ENCODE results near the gene GLP2R.

Gene GLP2R

GRCh38 chr17:9805769-9806168, 20.0 kb upstream of the GLP2R start:
- H3K36me3 Mint-ChIP-seq = no peaks in the 10 kb centered on the region
- no peak overlapping the region for H3K27ac Mint-ChIP-seq
- H3K4me1 Mint-ChIP-seq = no peaks in the 10 kb centered on the region
- no peak for ATAC-seq
- H3K27me3 Mint-ChIP-seq = no peaks in the 10 kb centered on the region
- H3K9me3 Mint-ChIP-seq = peaks cover 5% of the 10 kb centered on the region
- H3K4me3 Mint-ChIP-seq = no peak overlapping the region

- Mint-ChIP-seq H3K27ac (no peak overlapping the region), H3K9me3 (peaks cover 5% of the 10 kb centered on the region), H3K4me3 (no peak overlapping the region), H3K27me3 (no peaks in the 10 kb centered on the region), H3K36me3 (no peaks in the 10 kb centered on the region), H3K4me1 (no peaks in the 10 kb centered on the region)
- no peak for ATAC-seq
Observed at GRCh38 chr17:9806699-9807098, 19.0 kb upstream of the GLP2R start.

- ATAC-seq = no peak
- no peak overlapping the region for H3K4me3 Mint-ChIP-seq
- H3K27ac Mint-ChIP-seq = no peak overlapping the region
- no peaks in the 10 kb centered on the region for H3K4me1 Mint-ChIP-seq
- H3K9me3 Mint-ChIP-seq = peaks cover 5% of the 10 kb centered on the region
- H3K36me3 Mint-ChIP-seq = no peaks in the 10 kb centered on the region
- H3K27me3 Mint-ChIP-seq = no peaks in the 10 kb centered on the region
Observed at GRCh38 chr17:9809409-9809808, 16.3 kb upstream of the GLP2R start.

- H3K36me3 Mint-ChIP-seq = no peaks in the 10 kb centered on the region
- ATAC-seq = no peak
- H3K9me3 Mint-ChIP-seq = no peaks in the 10 kb centered on the region
- H3K4me3 Mint-ChIP-seq = no peak overlapping the region
- no peaks in the 10 kb centered on the region for H3K27me3 Mint-ChIP-seq
- H3K4me1 Mint-ChIP-seq = no peaks in the 10 kb centered on the region
- no peak overlapping the region for H3K27ac Mint-ChIP-seq
Observed at GRCh38 chr17:9810100-9810949, 15.4 kb upstream of the GLP2R start.

- no peak overlapping the region for H3K4me3 Mint-ChIP-seq
- no peak overlapping the region for H3K27ac Mint-ChIP-seq
- H3K27me3 Mint-ChIP-seq = no peaks in the 10 kb centered on the region
- H3K36me3 Mint-ChIP-seq = no peaks in the 10 kb centered on the region
- H3K9me3 Mint-ChIP-seq = peaks cover under 1% of the 10 kb centered on the region
- no peak for ATAC-seq
- no peaks in the 10 kb centered on the region for H3K4me1 Mint-ChIP-seq
Observed at GRCh38 chr17:9811086-9811485, 14.6 kb upstream of the GLP2R start.

GRCh38 chr17:9811537-9811936, 14.2 kb upstream of the GLP2R start:
- ATAC-seq = no peak
- no peaks in the 10 kb centered on the region for H3K36me3 Mint-ChIP-seq
- no peaks in the 10 kb centered on the region for H3K27me3 Mint-ChIP-seq
- no peak overlapping the region for H3K4me3 Mint-ChIP-seq
- H3K9me3 Mint-ChIP-seq = peaks cover 5% of the 10 kb centered on the region
- H3K27ac Mint-ChIP-seq = no peak overlapping the region
- no peaks in the 10 kb centered on the region for H3K4me1 Mint-ChIP-seq

- Mint-ChIP-seq H3K4me1 (no peaks in the 10 kb centered on the region), H3K4me3 (no peak overlapping the region), H3K27me3 (no peaks in the 10 kb centered on the region), H3K36me3 (no peaks in the 10 kb centered on the region), H3K9me3 (peaks cover 8% of the 10 kb centered on the region), H3K27ac (no peak overlapping the region)
- ATAC-seq = no peak
Observed at GRCh38 chr17:9813166-9813565, 12.6 kb upstream of the GLP2R start.

- Mint-ChIP-seq H3K27me3 (no peaks in the 10 kb centered on the region), H3K36me3 (no peaks in the 10 kb centered on the region), H3K4me1 (no peaks in the 10 kb centered on the region), H3K9me3 (peaks cover 8% of the 10 kb centered on the region), H3K4me3 (no peak overlapping the region), H3K27ac (no peak overlapping the region)
- no peak for ATAC-seq
Observed at GRCh38 chr17:9814337-9814945, 11.3 kb upstream of the GLP2R start.

GRCh38 chr17:9816472-9816871, 9.3 kb upstream of the GLP2R start:
- Mint-ChIP-seq H3K9me3 (peaks cover 8% of the 10 kb centered on the region), H3K4me3 (no peak overlapping the region)
- ATAC-seq = no peak

GRCh38 chr17:9817086-9817485, 8.6 kb upstream of the GLP2R start:
- H3K27me3 Mint-ChIP-seq = no peaks in the 10 kb centered on the region
- H3K4me1 Mint-ChIP-seq = no peaks in the 10 kb centered on the region
- no peak overlapping the region for H3K27ac Mint-ChIP-seq

More at GRCh38 chr17:9816472-9816871, 9.3 kb upstream of the GLP2R start:
- Mint-ChIP-seq H3K36me3 (no peaks in the 10 kb centered on the region), H3K4me1 (no peaks in the 10 kb centered on the region), H3K27me3 (no peaks in the 10 kb centered on the region), H3K27ac (no peak overlapping the region)

GRCh38 chr17:9818760-9819159, 7.0 kb upstream of the GLP2R start:
- H3K36me3 Mint-ChIP-seq = no peaks in the 10 kb centered on the region
- H3K4me3 Mint-ChIP-seq = no peak overlapping the region
- H3K4me1 Mint-ChIP-seq = no peaks in the 10 kb centered on the region
- no peaks in the 10 kb centered on the region for H3K27me3 Mint-ChIP-seq
- no peak for ATAC-seq
- peaks cover 11% of the 10 kb centered on the region for H3K9me3 Mint-ChIP-seq
- H3K27ac Mint-ChIP-seq = no peak overlapping the region

More at GRCh38 chr17:9817086-9817485, 8.6 kb upstream of the GLP2R start:
- H3K9me3 Mint-ChIP-seq = peaks cover 8% of the 10 kb centered on the region
- ATAC-seq = no peak
- H3K36me3 Mint-ChIP-seq = no peaks in the 10 kb centered on the region
- no peak overlapping the region for H3K4me3 Mint-ChIP-seq

GRCh38 chr17:9820448-9820847, 5.3 kb upstream of the GLP2R start:
- Mint-ChIP-seq H3K4me1 (no peaks in the 10 kb centered on the region), H3K27me3 (no peaks in the 10 kb centered on the region), H3K9me3 (peaks cover 11% of the 10 kb centered on the region), H3K4me3 (no peak overlapping the region), H3K36me3 (no peaks in the 10 kb centered on the region), H3K27ac (no peak overlapping the region)
- ATAC-seq = no peak

GRCh38 chr17:9821921-9822320, 3.8 kb upstream of the GLP2R start, which contains the start of gene GSG1L2:
GSG1L2 (minus strand) TSS chr17:9822079; CDS start chr17:9822071, 8 bp downstream.
- Mint-ChIP-seq H3K27me3 (peaks cover 8% of the 10 kb centered on the region), H3K36me3 (no peaks in the 10 kb centered on the region), H3K4me1 (no peaks in the 10 kb centered on the region), H3K4me3 (no peak within 1 kb of the TSS), H3K27ac (no peak within 1 kb of the TSS), H3K9me3 (peaks cover 4% of the 10 kb centered on the region)
- ATAC-seq = no peak

GRCh38 chr17:9824094-9824493, 1.6 kb upstream of the GLP2R start:
- no peaks in the 10 kb centered on the region for H3K4me1 Mint-ChIP-seq
- H3K9me3 Mint-ChIP-seq = peaks cover 4% of the 10 kb centered on the region
- H3K36me3 Mint-ChIP-seq = no peaks in the 10 kb centered on the region
- no peak overlapping the region for H3K27ac Mint-ChIP-seq
- ATAC-seq = no peak
- H3K27me3 Mint-ChIP-seq = peaks cover 9% of the 10 kb centered on the region
- H3K4me3 Mint-ChIP-seq = no peak overlapping the region

- no peak for ATAC-seq
- peaks cover 4% of the 10 kb centered on the region for H3K9me3 Mint-ChIP-seq
- H3K27ac Mint-ChIP-seq = no peak overlapping the region
- no peaks in the 10 kb centered on the region for H3K36me3 Mint-ChIP-seq
- no peaks in the 10 kb centered on the region for H3K4me1 Mint-ChIP-seq
- H3K4me3 Mint-ChIP-seq = no peak overlapping the region
- peaks cover 9% of the 10 kb centered on the region for H3K27me3 Mint-ChIP-seq
Observed at GRCh38 chr17:9824797-9825338, 856 bp upstream of the GLP2R start.

All from stimulated activated memory B cell treated with anti-CD40 and anti-IgM and Interleukin-4, amounts not matched to agents 10 μg/mL and 1 μg/mL and 100 μg/mL, for 72 hours (primary cell).